NCI-H1092 treated with DMSO at 0.1 percent for 48 hours (cell line): ENCODE data around the gene ZMYND19.
A peak's percentile ranks its signal among the peaks of the same experiment; 100 is the strongest.
"Not testable (repeated sequence)": the region's sequence is repeated elsewhere in the genome, so short reads cannot be mapped to it uniquely, and the experiment has no call there.

Experiments
- DNase-seq: peaks from one replicate; lab custom pipeline; 2025; lab: John Stamatoyannopoulos, UW

The ZMYND19 gene

GRCh38 chr9:137614631-137615386 lies 24.5 kb upstream of the ZMYND19 start:
- no peak for DNase-seq

DNA sequence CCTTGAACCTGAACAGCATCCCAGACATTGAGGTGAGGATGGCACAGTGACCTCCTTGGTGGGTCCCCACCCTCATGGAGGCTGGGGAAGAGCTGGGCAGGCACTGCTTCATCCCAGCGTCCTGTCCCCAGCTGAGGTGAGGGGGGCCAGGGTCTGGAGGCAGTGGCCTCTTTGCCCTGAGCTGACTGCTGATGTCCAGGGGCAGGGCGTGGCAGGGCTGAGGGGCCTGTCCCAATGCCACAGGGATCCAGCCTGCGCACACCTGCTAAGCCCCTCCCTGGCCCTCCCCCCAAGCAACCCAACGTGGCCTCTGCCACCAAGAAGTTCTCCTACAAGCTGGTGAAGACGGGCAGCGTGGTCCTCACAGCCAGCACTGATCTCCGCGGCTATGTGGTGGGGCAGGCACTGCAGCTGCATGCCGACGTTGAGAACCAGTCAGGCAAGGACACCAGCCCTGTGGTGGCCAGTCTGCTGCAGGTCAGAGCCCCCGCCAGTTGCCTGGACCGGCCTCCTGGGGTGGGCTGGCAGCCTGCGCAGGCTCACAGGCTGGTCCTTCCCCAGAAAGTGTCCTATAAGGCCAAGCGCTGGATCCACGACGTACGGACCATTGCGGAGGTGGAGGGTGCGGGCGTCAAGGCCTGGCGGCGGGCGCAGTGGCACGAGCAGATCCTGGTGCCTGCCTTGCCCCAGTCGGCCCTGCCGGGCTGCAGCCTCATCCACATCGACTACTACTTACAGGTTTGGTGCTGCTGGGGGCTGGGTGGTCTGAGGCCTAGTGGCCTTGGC lies 23.6 kb upstream of the ZMYND19 start:
- no peak for DNase-seq

DNA sequence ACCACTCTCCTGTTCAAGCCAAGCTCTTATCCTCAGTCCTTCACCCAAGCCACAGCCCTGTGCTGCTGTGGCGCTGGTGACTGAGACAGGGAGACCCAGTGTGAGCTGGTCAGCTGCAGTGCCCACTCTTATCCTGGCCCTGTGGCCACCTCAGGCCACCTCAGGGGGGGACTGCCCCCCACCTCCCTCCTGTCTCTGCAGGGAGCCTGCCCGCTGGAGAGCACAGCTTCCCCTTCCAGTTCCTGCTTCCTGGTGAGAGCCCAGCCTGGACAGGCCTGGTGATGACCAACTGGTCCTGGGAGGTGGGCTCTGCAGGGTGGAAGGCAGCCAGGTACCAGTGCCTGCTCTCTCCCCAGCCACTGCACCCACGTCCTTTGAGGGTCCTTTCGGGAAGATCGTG lies 22.9 kb upstream of the ZMYND19 start:
- DNase-seq: no peak

- no peak for DNase-seq
These were observed 22.4 kb upstream of the ZMYND19 start for GRCh38 chr9:137612741-137613142.

GRCh38 chr9:137611623-137612609 lies 21.6 kb upstream of the ZMYND19 start:
- DNase-seq: peak; percentile 16

DNA sequence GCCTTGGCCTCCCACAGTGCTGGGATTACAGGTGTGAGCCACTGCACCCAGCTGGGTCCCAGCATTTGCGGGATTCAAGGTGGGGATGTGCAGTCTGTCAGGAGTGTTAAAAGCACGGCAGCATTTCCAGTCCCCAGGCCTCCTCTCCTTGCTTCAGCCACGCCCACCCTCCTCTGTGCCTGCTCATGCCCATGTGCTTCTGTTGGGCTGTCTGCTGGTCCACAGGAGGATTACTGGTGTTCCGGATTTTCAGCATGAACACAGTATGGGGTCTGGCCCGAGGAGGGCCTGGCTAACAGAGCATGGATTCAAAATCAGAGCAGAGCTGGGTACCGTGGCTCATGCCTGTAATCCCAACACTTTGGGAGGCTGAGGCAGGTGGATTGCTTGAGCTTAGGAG lies 20.6 kb upstream of the ZMYND19 start:
- no peak for DNase-seq

DNA sequence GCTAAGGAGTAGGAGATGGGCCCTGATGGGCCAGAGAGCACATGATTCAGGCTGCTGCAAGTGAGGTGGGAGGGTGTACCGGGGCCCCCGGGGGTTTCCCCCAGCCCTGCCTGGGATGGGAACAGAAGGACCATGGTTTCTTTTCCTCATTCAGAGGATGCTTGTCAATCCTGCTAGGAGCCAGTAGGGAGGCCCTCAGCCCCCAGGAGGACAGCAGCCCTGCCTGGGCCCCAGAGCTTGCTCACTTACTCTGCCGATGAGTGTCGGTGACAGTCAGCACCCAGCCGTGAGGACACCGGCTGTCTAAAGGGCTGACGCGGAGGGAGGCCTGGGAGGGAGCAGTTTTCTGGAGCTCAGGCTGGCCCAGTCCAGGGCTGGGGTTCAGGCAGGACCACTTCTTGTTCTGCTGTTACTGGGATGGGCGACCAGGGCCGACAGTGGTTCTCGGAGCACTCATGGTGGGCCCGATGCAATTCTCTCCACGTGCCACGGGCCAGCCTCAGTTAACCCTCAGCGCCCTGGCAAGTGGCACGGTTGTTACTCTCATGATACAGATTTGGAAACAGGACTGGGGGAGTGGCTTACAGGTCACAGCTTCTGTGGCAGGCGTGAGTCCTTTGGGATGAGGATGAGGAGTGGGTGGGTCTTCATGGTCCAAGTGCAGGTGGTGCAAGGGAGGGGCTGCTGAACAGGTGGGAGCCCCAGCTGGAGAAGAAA lies 17.0 kb upstream of the ZMYND19 start:
- DNase-seq: no peak

GRCh38 chr9:137606734-137607138 lies 16.4 kb upstream of the ZMYND19 start:
- no peak for DNase-seq

- DNase-seq: peak; percentile 41
These were observed 15.8 kb upstream of the ZMYND19 start for GRCh38 chr9:137606005-137606621.

DNA sequence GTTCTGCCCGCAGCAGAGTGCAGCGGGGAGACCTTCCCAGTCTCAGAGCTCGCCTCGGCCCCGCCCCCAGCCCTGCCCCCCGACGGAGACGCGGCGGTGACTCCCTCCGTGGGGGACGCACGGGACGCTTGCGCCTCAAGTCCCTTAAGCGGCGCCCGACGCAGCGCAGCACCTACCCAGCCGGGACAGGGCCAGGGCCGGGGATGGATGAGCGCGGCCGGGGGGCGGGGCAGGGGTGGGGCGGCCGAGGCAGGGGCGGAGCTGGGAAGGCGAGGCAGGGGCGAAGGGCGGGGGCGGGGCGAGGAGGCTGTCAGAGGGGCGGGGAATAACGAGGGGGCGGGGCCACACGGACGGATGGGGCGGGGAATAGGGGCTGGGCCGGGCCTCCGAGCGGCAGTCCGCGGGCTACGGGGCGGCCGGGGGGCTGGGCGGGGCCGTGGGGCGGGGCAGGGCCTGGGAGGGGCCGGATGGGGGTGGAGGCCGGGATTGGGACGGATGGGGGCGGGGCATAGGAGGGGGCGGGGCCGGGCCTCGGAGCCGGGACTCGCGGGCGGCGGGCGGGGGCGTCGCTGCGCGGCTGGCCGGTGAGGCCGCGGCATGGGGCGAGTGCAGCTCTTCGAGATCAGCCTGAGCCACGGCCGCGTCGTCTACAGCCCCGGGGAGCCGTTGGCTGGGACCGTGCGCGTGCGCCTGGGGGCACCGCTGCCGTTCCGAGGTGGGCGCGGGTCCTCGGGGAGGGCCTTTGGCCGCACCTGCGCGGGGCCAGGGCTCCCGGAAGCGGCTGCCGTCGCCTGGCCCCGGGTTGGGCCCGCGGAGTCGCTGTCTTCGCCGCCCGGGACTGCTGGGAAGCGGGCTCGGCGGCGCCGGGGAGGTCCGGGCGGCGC lies 15.1 kb upstream of the ZMYND19 start, which contains the start of gene ARRDC1:
Gene ARRDC1 (plus strand): TSS at position 566 of the 884 bp plus-strand sequence. CDS start 32 bp downstream, at position 598.
- DNase-seq: peak; percentile 53

DNA sequence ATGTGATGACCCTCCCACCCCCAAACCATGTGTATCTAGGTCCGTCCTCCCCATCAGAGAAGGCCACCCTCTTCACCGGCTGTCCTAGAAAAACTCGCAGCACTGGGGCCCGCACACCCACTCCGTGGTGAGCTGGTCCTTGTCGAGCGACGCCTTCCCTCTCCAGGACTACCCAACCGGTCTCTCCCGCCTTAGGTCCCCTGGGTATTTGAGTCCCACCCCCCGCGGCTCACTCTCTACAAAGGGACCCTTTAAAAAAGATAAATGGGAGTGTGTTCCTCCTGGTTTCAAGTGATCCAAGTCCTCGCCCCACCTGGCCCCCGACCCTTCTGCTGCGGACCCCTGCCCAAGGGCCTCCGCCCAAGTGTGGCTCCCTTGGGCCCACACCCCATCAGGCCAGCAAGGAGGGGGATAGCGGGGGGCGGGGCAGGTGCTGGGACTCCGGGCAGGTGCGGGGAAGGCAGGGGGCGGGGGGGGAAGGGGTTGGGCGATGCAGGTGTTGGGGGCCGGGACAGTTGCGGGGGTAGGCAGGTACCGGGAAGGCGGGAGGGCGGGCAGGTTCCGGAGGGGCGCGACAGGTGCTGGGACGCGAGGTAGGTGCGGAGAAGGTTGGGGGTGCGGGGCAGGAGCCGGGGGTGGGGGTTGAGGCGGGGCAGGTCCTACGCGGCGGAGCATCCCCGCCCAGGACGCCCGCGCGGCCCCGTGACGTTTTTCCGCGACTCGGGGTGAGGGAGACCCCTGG lies 14.2 kb upstream of the ZMYND19 start:
- no peak for DNase-seq

GRCh38 chr9:137603879-137604278 lies 13.6 kb upstream of the ZMYND19 start:
- DNase-seq: no peak

- no peak for DNase-seq
These were observed 12.3 kb upstream of the ZMYND19 start for GRCh38 chr9:137602661-137603060.

DNA sequence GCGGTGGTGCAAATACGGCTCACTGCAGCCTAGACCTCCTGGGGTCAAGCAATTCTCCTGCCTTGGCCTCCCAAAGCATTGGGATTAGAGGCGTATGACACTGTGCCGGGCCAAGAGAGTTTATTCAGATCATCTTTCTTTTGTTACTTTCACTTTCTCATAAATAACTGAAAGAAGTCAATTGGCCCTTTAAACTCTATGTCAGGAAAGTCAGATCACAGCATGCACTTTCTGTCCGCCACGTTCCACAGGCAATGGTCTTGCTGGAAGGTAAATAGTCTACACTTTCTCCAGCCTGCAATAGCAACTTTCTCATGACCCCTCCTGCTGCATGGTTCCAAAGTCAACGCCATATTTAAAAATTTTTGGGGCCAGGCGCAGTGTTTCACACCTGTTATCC lies 8.6 kb upstream of the ZMYND19 start:
- no peak for DNase-seq

- not testable (repeated sequence) for DNase-seq
These were observed 6.3 kb upstream of the ZMYND19 start for GRCh38 chr9:137596577-137596976.

DNA sequence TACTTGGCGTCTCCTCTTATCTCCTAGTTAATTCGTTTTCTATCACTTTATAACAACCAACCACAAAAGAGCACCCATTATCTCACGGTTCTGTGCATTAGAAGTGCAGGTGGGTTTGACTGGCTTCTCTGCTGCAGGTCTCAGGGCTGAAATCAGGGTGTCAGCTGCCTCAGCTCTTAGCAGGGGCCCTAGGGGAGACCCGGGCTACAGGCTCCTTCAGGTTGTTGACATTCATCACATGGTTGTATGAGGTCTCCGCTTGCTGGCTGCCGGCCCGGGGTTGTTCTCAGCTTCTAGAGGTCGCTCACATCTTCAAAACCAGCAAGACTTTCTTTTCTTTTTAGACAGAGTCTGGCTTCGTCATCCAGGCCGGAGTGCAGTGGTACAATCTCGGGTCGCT lies 2.9 kb upstream of the ZMYND19 start:
- DNase-seq: no peak

- DNase-seq: no peak
These were observed 2.5 kb upstream of the ZMYND19 start for GRCh38 chr9:137592767-137593166.

- DNase-seq: no peak
These were observed 216 bp downstream of the ZMYND19 start for GRCh38 chr9:137590123-137590468.

DNA sequence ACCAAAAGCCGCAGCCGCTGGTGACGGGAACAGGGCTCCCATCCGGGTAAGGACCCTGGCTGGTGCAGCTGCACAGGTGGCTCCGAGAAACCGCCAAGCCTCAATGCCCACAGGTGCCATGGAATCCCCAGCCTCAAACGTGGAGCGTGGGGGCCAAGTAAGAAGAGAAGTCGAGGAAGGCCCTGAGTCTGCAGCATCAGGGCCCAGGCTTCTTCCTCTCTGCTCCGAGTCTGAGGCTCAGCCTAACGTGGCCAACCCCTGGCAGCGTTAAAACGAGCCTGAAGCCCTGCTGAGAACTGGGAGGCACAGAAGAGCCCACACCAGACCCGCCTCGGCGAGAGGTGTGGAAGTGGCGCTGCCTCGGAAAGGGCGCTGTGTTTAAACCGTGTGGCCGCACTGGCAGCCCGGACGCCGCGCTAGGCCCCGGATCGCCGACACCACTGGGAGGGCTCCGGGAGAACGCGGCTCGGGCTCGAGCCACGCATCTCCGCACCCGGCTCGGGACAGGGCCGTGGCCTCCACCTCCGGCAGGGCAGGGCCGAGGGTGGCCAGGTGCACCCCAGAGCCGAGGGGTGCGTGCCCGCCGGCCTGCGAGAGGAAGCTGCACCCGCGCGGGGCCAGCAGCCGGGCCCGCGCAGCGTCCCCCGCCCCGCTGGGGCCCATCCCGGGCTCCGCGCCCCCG lies 730 bp downstream of the ZMYND19 start:
- no peak for DNase-seq
